ENCODE data around the gene TNFSF12.

Gene TNFSF12

DNA sequence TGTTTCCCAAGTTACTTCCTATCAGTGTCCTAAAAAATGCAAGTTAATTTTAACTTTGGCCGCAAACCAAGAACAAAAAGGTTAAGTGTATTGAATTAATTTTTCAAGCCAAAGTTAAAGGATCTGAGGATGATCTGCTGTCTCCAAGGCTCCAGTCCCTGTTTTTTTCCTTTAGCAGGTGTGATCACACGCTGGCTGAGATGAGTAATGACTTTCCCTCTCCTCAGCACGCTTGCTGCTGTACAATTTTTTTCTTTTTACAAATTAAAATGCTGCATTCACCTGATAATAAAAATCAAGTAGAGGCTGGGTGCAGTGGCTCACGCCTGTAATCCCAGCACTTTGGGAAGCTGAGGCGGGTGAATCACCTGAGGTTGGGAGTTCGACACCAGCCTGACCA is 3.9 kb upstream of the TNFSF12 start:
- no peak for DNase-seq

DNA sequence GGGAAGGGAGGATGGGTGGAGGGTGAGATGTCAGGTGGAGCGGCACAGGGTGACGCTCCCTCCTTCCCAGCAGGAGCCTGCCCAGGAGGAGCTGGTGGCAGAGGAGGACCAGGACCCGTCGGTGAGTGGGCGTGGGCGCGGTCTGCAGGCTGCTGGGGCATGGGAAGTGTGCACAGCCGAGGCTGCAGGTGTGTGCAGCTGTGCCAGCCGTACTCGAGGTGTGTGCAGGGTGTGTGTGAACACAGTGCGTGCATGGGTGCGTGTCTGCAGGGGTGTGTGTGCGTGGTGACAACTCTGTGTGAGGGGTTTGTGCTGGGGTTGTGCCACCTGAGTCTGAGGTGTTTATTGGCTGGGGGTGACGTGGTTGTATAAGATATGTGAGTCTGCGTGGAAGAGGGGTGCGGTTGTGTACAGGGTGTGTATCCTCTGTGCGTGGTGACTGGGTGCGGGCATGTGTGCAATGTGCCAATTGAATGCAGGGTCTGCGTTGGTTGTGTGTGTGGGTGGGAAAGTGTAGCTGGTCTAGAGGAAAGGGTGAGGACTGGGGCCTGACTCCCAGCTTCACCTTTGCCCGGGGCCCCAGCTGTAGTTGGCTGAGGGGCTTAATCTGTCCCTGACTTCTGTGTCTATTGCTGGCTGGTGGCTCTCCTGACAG is 670 bp downstream of the TNFSF12 start:
- no peak for DNase-seq

DNA sequence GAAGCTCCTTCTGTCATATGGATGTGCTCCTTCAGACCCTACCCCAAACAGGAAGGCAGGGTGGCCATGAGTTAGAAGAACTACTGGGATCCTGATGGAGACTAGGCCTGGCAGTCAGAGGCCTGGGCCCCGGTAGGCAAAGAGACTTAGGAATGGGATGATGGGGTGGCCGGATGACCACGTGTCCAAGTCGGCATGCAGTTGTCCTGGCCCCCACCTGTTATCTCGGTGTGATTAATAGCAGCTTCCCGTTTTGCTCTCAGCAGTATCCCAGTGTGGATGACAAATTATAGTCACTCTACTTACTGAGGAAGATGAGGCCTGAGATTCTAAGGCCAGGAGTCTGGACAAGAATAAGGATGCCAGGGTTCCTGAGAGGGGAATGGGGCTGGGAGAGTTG is 1.5 kb downstream of the TNFSF12 start:
- no peak for DNase-seq

DNA sequence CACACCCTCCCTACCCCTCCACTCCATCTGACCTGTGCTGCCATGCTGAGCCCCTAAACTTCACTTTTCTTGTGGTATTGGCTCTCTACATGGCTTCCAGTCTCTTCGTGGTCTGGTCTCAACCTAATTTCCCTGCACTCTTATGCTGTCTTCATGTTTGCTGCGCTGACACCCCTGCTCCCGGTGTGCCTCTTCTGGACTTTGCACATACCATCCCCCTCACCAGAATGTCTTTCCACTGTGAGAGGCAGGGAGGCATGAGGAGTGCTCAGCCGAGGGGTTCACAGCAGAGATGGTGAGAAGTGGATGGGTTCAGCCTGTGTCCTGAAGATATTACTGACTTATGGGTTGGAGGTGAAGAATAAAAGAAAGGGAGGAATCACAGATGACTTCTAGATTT is 2.5 kb downstream of the TNFSF12 start:
- no peak for DNase-seq

DNA sequence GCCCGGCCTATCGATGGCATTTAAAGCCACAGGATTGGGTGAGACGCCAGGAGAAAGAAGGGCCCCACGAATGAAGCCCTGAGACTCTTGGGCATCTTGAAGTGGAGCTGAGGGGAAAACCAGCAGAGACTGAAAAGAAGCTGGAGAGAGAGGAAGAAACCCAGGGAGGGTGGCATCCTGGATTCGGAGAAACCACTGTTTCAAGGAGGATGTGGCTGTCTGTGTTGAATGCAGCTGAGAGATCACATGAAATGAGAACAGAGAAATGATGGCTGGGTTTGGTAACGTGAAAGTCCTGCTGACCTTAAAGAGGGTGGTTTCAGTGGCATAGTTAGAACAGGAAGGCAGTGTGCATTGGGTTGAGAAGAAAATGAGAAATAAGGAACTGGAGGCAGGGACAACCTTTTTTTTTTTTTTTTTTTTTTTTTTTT is 3.8 kb downstream of the TNFSF12 start:
- DNase-seq = no peak

DNA sequence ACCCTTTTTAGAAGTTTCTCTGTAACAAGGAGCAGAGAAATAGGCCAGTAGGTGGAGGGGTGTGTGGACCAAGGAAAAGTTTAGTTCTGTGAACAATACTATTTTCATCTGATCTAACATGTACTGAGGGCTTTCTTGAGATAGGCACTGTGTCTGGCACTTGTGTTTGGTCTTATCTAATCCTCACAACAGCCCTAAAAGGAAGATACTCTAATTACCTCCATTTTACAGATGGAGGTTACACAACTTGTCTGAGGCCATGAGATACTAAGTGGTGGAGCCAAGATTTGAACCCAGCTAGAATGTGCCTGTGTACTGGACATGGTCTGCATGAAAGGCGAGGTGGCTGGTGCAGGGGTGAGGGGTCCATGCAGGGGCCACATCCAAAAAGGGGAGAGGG is 4.5 kb downstream of the TNFSF12 start:
- no peak for DNase-seq

DNA sequence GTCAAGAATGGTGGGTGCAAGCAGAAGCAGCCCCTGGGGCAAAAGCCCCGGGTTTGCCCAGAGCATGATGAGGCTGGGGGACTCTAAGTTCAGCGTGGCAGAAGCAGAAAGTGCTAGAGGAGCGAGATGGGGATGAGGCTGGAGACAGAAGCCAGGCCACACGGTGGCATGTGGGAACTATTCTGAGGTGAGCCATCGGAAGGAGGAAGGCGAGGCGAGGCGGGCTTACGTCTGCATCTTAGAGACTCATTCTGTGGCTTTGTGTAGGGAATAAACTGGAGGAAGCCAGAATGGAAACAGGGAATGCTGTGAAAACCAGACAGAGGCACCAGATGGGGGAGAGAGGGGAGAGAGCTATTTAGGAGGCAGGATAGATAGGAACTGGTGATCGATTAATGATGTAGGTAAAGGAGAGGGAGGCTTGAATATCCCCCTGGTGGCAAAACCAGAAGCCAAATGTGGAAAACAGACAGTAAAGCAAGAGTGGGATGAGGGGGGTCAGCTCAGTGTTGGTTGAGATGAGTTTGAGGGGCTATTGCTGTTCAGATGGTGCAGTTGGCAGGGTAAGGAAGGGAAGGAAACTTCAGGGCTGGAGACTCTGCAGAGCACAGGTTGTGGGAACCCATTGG is 6.6 kb downstream of the TNFSF12 start:
- no peak for DNase-seq

DNA sequence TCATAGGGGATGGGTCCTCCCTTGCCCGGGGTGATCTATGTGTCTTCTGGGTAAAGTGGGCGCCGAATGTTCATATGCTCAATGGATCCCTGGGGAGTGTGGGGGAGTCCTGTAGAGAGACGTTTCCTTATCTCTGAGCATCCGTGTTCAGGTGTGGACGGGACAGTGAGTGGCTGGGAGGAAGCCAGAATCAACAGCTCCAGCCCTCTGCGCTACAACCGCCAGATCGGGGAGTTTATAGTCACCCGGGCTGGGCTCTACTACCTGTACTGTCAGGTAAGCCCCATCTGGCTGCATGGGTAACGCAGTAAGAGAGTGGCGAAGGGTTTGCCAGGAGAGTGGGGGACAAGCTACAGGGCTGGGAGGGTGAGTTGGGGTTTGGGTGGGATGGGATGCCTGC is 7.8 kb downstream of the TNFSF12 start:
- DNase-seq = no peak

DNA sequence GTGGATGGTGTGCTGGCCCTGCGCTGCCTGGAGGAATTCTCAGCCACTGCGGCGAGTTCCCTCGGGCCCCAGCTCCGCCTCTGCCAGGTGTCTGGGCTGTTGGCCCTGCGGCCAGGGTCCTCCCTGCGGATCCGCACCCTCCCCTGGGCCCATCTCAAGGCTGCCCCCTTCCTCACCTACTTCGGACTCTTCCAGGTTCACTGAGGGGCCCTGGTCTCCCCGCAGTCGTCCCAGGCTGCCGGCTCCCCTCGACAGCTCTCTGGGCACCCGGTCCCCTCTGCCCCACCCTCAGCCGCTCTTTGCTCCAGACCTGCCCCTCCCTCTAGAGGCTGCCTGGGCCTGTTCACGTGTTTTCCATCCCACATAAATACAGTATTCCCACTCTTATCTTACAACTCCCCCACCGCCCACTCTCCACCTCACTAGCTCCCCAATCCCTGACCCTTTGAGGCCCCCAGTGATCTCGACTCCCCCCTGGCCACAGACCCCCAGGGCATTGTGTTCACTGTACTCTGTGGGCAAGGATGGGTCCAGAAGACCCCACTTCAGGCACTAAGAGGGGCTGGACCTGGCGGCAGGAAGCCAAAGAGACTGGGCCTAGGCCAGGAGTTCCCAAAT is 8.4 kb downstream of the TNFSF12 start:
- no peak for DNase-seq

DNA sequence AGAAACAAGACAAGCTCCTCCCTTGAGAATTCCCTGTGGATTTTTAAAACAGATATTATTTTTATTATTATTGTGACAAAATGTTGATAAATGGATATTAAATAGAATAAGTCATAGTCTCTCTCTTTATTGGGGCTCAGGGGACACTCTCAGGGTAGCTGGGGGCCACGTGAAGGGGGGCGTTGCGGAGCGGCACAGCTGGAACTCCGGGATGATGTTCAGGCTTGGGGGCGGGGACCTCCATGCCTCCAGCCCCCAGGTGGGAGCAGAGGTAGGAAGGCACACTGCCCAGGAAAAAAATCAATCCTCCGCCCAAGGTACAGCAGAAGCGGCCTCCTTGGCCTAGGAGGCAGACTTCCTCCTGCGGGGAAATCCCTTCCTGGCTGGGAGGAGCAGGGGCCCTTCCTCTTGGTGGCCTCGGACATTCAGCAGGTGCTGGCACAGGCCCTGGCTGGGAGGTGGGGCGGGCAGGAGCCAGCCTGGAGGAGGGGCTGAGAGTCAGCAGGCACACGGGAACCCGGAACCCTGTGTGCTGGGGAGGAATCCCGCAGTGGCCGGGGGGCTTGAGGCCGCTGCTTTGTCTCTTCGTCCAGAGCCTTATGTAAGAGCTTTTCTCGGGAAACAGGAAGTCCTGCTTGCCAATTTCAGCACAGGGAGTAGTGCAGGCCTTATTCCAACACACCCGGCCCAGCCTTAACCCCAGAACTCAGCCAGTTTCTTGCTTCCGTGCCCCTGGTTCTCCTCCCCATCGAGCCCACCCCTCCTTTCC is 9.1 kb downstream of the TNFSF12 start:
- DNase-seq = peak; percentile 89

DNA sequence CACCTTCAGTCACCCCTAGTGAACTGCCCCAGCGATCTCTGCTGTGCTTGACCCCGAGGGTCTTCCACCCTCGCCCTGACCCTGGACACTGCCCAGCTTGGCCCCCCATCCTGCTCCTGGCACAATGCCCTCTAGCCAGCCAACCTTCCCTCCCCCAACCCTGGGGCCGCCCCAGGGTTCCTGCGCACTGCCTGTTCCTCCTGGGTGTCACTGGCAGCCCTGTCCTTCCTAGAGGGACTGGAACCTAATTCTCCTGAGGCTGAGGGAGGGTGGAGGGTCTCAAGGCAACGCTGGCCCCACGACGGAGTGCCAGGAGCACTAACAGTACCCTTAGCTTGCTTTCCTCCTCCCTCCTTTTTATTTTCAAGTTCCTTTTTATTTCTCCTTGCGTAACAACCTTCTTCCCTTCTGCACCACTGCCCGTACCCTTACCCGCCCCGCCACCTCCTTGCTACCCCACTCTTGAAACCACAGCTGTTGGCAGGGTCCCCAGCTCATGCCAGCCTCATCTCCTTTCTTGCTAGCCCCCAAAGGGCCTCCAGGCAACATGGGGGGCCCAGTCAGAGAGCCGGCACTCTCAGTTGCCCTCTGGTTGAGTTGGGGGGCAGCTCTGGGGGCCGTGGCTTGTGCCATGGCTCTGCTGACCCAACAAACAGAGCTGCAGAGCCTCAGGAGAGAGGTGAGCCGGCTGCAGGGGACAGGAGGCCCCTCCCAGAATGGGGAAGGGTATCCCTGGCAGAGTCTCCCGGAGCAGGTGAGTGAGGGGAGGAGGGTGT is 9.9 kb downstream of the TNFSF12 start, which contains the start of gene TNFSF13:
TSS of gene TNFSF13 (plus strand) at position 207 of the 776 bp plus-strand sequence. CDS start at position 497, 290 bp downstream.
- no peak for DNase-seq

DNA sequence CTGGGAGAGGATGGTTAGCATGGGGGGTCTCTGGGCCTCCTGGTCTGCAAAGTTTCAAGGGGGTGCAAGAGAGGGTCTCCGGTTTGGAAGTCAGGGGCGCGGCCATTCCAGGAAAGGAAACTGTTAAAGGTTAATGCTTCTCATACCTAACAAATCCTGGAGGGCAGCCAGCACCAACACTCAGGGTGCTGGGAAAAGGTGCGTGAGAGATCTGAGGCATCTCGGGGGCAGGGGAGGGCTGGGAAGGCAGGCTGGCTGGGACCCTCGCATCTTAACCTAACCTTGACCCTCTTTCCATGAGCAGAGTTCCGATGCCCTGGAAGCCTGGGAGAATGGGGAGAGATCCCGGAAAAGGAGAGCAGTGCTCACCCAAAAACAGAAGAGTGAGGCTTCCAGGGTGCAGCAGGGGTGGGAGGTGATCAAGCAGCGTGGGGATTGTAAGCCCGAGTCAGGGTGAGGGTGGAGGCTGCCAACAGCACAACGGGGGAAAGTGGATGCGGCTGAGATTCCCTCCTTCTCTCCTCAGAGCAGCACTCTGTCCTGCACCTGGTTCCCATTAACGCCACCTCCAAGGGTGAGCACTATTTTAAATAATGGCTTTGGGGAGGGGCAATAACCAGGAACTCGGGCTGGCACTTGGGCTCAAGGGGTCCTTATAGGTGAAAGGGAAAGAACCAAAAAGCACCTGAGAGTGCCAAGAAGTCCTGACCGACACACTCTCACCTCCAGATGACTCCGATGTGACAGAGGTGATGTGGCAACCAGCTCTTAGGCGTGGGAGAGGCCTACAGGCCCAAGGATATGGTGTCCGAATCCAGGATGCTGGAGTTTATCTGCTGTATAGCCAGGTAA is 10.7 kb downstream of the TNFSF12 start:
- DNase-seq = no peak

DNA sequence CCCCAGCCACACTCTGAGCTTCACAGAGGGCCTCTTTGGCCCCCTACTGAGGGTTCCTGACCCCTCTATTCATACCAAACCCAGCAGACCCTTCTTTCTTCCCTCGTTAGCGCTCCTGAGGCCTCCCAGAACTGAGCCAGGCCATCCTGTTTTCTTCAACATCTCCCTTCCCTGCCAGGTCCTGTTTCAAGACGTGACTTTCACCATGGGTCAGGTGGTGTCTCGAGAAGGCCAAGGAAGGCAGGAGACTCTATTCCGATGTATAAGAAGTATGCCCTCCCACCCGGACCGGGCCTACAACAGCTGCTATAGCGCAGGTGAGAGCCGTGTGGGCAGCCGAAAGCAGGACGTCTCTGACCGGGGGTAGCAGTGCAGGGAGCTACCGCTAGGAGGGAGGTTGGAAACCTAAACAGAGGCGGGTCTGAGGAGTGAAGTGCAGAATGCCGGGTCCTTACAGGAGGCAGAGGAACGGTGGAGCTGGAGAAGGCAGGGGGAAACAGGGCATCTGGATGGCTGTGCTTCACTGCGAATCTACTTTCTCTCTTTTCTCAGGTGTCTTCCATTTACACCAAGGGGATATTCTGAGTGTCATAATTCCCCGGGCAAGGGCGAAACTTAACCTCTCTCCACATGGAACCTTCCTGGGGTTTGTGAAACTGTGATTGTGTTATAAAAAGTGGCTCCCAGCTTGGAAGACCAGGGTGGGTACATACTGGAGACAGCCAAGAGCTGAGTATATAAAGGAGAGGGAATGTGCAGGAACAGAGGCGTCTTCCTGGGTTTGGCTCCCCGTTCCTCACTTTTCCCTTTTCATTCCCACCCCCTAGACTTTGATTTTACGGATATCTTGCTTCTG is 11.5 kb downstream of the TNFSF12 start:
- no peak for DNase-seq

DNA sequence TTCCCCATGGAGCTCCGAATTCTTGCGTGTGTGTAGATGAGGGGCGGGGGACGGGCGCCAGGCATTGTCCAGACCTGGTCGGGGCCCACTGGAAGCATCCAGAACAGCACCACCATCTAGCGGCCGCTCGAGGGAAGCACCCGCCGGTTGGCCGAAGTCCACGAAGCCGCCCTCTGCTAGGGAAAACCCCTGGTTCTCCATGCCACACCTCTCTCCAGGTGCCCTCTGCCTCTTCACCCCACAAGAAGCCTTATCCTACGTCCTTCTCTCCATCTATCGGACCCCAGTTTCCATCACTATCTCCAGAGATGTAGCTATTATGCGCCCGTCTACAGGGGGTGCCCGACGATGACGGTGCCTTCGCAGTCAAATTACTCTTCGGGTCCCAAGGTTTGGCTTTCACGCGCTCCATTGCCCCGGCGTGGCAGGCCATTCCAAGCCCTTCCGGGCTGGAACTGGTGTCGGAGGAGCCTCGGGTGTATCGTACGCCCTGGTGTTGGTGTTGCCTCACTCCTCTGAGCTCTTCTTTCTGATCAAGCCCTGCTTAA is 12.2 kb downstream of the TNFSF12 start:
- peak; percentile 81 for DNase-seq

DNA sequence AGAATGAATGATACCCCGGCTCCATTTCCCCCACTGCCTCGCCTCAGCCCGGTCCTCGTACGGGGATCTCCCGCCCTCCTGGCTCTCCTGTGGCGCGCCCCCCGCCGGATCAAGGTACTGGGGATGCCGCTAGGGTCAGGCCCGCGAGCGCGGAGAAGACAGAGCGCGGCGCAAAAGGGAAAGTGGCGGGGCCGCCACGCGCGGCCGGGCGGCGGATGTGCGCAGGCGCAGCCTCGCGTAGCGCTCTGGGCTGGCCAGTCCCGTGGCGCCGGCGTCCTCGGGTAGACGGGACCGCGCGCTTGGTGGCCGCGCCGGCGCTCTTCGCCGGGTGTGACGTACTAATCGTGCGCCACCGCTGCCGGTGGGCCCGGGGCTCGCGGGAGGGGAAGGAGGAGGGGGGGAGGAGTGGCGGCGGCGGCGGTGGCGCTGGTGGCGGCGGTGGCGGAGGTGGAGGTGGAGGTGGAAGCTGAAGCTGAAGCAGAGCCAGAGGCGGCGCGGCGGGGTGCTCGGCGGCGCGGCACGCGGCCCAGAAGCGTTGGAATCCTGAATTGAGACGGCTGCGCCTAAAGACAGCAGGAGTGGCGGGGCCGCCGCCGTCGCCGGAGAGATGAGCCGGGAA is 12.8 kb downstream of the TNFSF12 start, which contains the start of gene SENP3:
TSS of gene SENP3 (plus strand) at position 331 of the 619 bp plus-strand sequence. CDS start 1,158 bp downstream, outside the sequence.
- DNase-seq = peak; percentile 92

DNA sequence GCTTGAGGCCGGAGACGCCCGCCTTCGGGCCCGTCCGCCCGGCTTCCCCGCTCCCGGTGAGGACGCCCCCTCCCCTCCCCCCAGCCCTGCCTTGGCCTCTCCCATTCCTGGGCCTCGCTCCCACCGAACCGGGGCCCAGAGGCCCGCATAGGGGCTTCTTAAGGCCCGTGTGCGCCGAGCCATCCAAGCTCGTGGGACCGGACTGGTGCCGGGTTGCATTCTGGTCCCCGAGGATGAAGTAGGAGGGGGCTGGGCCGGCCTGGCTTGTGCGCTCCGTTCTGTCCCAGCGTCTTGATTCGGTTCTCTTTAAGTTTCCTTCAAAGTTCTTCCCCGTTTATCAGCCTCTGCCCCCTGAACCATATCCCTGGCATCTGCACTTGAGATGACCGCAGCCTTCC is 13.3 kb downstream of the TNFSF12 start:
- DNase-seq = no peak

DNA sequence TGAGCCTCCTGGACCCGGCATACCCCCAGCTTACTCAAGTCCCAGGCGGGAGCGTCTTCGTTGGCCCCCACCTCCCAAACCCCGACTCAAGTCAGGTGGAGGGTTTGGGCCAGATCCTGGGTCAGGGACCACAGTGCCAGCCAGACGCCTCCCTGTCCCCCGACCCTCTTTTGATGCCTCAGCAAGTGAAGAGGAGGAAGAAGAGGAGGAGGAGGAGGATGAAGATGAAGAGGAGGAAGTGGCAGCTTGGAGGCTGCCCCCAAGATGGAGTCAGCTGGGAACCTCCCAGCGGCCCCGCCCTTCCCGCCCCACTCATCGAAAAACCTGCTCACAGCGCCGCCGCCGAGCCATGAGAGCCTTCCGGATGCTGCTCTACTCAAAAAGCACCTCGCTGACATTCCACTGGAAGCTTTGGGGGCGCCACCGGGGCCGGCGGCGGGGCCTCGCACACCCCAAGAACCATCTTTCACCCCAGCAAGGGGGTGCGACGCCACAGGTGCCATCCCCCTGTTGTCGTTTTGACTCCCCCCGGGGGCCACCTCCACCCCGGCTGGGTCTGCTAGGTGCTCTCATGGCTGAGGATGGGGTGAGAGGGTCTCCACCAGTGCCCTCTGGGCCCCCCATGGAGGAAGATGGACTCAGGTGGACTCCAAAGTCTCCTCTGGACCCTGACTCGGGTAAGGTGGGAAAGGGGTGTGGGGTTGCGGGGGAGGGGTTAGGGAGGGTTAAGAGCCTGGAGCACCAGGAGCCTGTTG is 14.4 kb downstream of the TNFSF12 start:
- no peak for DNase-seq

DNA sequence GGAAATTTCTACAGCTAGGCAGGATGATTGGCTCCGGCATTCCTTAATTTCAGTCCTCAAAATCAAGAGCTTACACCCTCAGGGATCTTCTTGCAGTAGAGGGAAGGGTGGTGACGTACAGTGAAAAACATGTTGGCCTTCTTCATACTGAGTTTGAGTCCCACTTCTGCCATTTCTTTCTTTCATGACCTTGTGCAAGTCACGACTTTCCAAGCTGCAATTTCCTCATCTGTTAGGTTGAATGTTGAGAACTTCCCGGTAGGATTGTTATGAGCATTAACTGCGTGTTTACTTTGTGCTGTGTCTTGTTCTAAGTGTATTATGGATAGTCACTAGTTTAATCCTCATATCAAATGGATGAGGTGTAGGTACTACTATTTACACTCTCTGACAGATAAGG is 20.7 kb downstream of the TNFSF12 start:
- no peak for DNase-seq

DNA sequence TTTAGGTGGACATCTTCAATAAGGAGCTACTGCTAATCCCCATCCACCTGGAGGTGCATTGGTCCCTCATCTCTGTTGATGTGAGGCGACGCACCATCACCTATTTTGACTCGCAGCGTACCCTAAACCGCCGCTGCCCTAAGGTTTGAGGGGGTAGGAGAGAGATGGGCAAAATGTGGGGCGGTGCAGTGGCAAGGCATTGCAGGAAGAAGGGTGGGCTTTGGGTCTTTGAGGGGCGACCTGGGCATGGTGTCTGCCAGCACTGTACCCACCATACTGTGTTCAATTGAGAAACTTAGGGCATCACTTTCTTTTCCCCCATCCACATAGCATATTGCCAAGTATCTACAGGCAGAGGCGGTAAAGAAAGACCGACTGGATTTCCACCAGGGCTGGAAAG is 21.5 kb downstream of the TNFSF12 start:
- DNase-seq = no peak

Measured in midbrain (tissue), 1 donor.